Stimulated activated CD8-positive, alpha-beta memory T cell treated with anti-CD3 and anti-CD28 coated beads, Interleukin-4, amount 100 ng/mL, for 24 hours (primary cell): ENCODE data around the gene ANGEL2.

ENCODE experiments used
- DNase-seq: peaks from one replicate; pipeline ENCODE4 v3.0.0-alpha.2; 2020; ENCODE audit warnings: low read depth

The ANGEL2 gene

DNA sequence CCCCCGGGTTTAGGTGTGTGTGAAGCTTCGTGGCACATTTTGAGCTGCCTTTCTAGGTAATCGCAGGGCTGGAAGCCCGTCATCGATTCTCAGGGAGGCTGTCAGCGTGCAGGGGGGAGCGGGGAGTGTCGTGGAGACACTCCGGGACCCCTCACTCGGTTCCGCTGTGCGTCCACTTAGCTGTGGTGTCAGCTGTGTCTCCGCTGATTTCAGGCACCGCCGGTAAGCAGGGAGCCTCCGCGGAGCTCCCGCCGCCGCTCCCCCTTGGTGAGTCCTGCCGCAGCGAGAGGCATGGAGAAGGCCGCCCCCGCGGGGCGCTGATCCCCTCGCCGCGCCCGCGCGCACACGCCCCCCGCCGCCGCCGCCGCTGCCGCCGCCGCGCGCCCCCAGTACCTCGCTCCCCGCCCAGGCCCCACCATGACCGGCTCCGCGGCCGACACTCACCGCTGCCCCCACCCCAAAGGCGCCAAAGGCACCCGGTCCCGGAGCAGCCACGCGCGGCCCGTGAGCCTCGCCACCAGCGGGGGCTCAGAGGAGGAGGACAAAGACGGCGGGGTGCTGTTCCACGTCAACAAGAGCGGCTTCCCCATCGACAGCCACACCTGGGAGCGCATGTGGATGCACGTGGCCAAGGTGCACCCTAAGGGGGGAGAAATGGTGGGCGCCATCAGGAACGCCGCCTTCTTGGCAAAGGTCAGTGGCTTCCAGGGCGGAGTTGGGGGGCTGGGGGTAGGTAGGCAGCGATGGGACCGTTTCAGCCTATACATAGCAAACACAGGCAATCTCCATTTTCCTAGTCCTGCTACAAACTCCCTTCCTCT is 64.3 kb downstream of the ANGEL2 start:
- DNase-seq: no peak

DNA sequence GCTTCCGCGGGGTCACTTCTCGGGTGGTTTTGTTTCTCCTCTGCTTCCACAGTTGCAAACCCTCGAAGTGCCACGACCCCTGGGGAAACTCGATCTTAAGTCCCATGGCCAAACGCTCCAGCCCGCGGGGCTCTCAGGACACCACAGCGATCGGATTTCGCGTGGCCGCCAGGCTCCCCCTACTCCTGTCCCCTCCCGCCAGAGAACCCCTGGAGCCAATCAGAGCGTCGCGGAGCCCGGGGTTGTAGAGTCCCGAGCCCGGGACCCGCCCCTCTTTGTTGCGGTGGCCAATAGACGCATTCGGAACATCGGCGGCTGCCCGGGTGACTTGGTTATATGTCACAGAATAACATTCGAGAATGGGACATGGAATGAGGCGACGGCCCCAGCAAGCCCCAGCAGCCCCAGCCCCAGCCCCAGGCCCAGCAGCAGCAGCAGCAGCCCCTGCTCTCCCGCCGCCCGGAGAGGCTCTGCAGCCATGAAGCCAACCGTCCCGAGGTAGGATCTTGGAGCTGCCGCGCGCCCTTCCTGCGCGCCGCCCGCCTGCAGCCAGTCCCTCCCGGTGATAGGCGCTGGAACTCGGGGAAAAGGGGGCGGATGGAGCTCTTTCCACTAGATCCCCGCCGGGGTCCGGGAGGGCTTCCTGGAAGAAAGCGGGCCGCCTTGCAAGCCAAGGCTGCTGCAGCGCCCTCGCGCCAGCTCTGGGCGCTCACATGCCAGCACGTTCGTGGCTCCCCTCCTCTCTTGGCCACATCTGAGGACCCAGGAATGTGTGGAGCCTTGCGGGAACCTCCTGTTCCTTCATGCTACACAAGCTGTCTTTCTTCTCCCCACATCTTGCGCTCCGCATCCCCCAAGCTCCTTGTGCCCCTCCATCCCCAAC is 65.2 kb downstream of the ANGEL2 start, which contains the start of gene VASH2:
Gene VASH2, plus strand, starts transcription at position 299 of the 883 bp plus-strand sequence. CDS start 1,002 bp downstream, outside the sequence.
- peak; percentile 46 for DNase-seq

DNA sequence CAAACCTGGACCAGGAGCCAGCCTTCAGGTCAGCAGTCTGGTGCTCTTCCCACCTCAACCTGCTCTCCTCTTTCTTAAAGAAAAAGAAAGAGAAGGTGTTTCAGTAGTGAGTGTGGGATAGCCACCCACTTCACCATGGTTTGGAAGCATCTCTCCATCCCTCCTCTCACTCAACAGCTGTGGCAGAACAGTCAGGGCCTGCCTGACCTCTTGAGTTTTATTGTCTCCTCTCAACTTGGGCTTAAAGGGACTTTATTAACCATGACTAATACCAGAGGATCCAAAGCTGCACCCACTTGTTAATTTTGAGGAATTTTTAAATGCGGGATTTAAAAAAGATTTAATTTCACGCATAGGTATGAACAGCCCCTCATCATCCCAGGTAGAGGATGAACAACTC is 65.9 kb downstream of the ANGEL2 start:
- DNase-seq: no peak

DNA sequence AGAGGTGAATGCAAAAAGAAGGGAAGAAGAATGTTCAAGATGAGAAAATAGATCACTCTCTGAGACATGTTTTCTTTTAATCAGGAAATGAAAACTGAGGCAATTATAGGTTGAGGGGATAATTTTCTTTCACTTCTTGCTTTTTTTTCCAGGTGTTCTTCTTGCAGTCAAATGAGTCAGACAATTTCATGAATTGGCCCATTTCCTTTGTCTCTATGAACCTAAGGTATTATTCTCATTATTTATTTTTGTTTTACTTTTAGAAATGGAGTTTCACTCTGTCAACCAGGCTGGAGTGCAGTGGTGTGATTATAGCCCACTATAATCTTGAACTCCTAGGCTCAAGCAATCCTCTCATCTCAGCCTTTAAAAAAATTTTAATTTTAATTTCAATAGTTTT is 68.8 kb downstream of the ANGEL2 start:
- DNase-seq: no peak

DNA sequence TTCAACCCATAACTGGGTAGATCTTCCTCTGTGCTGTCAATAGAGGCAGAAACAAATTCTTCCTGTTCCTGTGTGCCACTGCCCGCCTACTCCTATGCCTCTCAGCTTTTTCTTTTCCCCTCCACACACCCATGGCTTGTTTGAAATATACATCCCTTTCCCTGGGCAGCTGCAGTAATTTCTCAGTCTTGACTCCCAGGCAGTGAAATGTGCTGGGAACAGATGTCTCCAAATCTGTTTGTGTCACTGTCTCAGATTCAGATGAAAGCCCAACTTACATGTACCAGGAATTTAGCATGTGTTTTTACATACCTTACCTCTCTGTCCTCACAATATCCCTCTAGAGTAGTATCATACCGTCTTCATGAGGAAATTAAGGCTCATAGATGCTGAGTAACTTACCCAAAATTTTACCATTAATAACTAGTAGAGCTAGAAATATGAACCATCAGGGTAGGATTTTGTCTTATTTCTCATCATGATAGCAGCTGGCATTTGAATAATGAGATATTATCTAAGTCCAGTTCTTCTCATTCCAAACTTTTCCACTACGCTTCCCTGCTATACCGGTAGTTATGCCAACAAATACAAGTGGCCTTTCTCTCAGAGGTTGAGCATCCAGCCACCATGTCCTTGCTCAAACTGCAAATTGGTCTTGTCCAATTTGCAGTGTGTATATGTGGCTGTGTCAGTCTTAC is 70.1 kb downstream of the ANGEL2 start:
- DNase-seq: no peak

DNA sequence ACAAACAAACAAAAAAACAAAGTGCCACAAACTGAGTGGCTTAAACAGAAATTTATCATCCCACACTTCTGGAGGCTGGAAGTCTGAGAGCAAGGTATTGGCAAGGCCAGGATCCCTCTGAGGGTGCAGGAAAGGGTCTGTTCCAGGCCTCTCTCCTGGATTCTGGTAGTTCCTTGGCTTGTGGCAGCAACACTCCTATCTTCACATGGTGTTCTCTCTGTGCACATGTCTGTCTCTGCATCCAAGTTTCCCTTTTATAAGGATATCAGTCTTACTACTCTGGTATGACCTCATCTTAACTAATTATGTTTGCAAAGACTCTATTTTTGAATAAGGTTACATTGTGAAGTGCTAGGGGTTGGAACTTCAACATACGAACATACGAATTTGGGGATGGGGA is 70.6 kb downstream of the ANGEL2 start:
- DNase-seq: no peak

DNA sequence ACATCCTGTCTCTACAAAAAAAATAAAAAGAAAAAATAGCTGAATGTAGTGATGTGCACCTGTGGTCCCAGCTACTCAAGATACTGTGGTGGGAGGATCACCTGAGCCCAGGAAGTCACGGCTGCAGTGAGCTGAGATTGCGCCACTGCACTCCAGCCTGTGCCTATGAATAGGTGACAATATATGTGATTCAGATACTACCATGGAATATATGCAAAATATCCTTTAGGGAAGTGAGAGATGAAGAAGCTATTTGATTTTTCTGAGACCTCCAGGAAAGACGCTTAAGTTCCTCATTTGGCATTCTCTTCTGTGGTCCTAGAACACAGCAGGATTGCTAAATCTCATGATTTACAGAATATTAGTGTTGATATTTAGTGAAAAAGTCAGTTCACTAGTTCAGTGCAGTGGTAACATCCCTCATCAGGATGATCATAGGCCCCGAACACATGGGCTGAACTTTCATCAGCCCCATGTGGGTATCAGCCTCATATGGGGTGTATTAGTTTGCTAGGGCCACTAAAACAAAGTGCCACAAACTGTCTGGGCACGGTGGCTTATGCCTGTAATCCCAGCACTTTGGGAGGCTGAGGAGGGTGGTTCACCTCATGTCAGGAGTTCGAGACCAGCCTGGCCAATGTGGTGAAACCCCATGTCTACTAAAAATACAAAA is 71.3 kb downstream of the ANGEL2 start:
- no peak for DNase-seq

DNA sequence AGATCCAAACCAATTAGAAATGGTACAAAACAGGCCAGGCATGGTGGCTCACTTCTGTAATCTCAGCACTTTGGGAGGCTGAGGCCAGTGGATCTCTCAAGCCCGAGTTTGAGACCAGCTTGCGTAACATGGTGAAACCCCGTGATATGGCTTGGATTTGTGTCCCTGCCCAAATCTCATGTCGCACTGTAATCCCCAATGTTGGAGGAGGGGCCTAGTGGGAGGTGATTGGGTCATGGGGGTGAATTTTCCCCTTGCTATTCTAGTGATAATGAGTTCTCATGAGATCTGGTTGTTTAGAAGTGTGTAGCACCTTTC is 72.3 kb downstream of the ANGEL2 start:
- no peak for DNase-seq

DNA sequence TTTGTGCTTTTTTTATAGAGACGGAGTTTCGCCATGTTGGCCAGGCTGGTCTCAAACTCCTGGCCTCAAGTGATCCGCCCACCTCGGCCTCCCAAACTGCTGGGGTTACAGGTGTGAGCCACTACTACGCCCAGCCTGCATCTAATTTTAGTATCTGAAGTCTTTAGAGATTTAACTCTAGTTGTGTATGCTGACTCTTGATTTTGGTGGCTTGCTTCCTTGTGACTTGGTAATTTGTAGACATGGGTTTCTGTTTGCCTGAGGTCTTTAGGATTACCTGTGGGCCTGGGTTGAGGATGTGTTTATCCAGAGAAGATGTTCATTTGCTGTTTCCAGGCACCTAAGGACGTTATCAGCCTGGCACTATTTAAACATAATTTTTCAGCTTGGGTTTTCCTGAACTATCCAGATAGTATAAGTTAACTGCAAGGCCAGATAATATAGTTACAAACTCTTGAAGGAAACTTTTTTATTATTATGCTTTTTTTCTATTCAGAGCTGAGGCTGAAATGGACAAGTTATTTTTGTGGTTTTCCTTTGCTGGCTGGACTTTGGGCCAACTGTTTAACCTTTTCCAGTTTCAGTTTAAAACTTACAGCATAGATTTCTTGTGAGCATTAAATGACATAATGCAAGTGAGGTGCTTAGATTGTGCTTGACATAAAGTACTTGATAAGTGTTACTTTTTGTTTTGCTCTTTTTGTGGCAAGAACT is 72.8 kb downstream of the ANGEL2 start:
- DNase-seq: no peak
